Measurements from ENCODE around the gene BCL2L2. TPM values are rescaled to one million over a fixed set of nuclear protein-coding genes. Genes with fewer than 3 reads are reported as not detected.
A peak's percentile ranks its signal among the peaks of the same experiment; 100 is the strongest.

BCL2L2 gene
- total and polyA plus RNA-seq, 9 of the 15 experiments (the other 6 are each of a cell fraction or from before 2014, with no cell fraction given) = 2.6 to 32.5 (median 14.7) TPM

DNA sequence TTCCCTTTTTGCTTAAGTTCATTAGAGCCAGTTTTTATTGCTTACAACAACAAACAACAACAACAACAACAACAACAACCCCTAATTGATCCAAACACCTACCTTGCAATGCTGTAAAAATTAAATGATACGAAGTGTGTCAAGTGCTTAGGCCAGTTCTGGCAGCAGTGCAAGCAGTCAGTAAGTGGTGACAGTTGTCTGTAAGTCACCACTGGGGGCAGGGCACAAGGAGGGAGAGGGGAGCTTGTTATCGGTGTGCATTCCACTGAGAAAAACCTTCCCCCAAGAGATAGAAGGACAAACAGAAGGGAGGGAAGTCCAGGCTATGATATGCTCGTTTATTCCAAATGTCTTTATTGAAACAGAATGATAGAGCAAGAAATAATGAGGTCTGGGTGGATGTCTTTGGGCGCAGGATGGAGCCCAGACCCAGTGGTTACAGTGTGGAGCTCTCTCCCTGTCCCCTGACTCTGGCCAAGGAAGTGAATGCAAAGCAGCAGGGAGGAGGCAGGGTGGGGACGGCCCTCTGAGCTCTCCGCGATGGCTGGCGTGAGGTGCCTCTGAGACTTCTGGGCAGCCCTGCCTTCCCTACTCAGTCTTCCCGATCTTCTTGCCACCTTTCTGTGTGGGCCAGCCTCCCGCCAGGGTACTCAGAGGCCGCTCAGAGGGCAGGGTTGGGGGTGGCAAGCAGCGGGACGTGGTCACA lies 39.5 kb downstream of the BCL2L2 start (continued):
- TF ChIP-seq, protein P1, sequence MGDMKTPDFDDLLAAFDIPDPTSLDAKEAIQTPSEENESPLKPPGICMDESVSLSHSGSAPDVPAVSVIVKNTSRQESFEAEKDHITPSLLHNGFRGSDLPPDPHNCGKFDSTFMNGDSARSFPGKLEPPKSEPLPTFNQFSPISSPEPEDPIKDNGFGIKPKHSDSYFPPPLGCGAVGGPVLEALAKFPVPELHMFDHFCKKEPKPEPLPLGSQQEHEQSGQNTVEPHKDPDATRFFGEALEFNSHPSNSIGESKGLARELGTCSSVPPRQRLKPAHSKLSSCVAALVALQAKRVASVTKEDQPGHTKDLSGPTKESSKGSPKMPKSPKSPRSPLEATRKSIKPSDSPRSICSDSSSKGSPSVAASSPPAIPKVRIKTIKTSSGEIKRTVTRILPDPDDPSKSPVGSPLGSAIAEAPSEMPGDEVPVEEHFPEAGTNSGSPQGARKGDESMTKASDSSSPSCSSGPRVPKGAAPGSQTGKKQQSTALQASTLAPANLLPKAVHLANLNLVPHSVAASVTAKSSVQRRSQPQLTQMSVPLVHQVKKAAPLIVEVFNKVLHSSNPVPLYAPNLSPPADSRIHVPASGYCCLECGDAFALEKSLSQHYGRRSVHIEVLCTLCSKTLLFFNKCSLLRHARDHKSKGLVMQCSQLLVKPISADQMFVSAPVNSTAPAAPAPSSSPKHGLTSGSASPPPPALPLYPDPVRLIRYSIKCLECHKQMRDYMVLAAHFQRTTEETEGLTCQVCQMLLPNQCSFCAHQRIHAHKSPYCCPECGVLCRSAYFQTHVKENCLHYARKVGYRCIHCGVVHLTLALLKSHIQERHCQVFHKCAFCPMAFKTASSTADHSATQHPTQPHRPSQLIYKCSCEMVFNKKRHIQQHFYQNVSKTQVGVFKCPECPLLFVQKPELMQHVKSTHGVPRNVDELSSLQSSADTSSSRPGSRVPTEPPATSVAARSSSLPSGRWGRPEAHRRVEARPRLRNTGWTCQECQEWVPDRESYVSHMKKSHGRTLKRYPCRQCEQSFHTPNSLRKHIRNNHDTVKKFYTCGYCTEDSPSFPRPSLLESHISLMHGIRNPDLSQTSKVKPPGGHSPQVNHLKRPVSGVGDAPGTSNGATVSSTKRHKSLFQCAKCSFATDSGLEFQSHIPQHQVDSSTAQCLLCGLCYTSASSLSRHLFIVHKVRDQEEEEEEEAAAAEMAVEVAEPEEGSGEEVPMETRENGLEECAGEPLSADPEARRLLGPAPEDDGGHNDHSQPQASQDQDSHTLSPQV (IDR thresholded peaks at IDR 0.05) = no peak
- TF ChIP-seq ZKSCAN8 (CRISPR knock-in tag; IDR thresholded peaks at IDR 0.05) = no peak
- no peak for TF ChIP-seq RCOR1 (IDR thresholded peaks at IDR 0.05; ENCODE audit: borderline replicate concordance in 1 of 2, low read depth in 2 of 2, low read length in 2 of 2)
- TF ChIP-seq ZNF584 (CRISPR knock-in tag; IDR thresholded peaks at IDR 0.05; ENCODE audit: low read depth) = no peak
- no peak for TF ChIP-seq ETV6 (IDR thresholded peaks at IDR 0.05; ENCODE audit: borderline replicate concordance in 1 of 2, low read depth in 2 of 2, low read length in 1 of 2)
- no peak for TF ChIP-seq ETV6 (CRISPR knock-in tag; IDR thresholded peaks at IDR 0.05; ENCODE audit: borderline replicate concordance)
- no peak for TF ChIP-seq ZNF79 (CRISPR knock-in tag; IDR thresholded peaks at IDR 0.05; ENCODE audit: low read depth)
- TF ChIP-seq CSDE1 (IDR thresholded peaks at IDR 0.05) = no peak
- TF ChIP-seq, protein P2, sequence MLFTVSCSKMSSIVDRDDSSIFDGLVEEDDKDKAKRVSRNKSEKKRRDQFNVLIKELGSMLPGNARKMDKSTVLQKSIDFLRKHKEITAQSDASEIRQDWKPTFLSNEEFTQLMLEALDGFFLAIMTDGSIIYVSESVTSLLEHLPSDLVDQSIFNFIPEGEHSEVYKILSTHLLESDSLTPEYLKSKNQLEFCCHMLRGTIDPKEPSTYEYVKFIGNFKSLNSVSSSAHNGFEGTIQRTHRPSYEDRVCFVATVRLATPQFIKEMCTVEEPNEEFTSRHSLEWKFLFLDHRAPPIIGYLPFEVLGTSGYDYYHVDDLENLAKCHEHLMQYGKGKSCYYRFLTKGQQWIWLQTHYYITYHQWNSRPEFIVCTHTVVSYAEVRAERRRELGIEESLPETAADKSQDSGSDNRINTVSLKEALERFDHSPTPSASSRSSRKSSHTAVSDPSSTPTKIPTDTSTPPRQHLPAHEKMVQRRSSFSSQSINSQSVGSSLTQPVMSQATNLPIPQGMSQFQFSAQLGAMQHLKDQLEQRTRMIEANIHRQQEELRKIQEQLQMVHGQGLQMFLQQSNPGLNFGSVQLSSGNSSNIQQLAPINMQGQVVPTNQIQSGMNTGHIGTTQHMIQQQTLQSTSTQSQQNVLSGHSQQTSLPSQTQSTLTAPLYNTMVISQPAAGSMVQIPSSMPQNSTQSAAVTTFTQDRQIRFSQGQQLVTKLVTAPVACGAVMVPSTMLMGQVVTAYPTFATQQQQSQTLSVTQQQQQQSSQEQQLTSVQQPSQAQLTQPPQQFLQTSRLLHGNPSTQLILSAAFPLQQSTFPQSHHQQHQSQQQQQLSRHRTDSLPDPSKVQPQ (CRISPR knock-in tag; IDR thresholded peaks at IDR 0.05; ENCODE audit: borderline replicate concordance) = no peak
- TF ChIP-seq, protein P3, sequence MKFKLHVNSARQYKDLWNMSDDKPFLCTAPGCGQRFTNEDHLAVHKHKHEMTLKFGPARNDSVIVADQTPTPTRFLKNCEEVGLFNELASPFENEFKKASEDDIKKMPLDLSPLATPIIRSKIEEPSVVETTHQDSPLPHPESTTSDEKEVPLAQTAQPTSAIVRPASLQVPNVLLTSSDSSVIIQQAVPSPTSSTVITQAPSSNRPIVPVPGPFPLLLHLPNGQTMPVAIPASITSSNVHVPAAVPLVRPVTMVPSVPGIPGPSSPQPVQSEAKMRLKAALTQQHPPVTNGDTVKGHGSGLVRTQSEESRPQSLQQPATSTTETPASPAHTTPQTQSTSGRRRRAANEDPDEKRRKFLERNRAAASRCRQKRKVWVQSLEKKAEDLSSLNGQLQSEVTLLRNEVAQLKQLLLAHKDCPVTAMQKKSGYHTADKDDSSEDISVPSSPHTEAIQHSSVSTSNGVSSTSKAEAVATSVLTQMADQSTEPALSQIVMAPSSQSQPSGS (CRISPR knock-in tag; IDR thresholded peaks at IDR 0.05) = no peak
- TF ChIP-seq POLR3G (IDR thresholded peaks at IDR 0.05; ENCODE audit: extremely low read depth, insufficient read length, insufficient replicate concordance) = no peak
- TF ChIP-seq GABPB2 (CRISPR knock-in tag; conservative IDR thresholded peaks at IDR 0.05) = no peak
- TF ChIP-seq, protein P4, sequence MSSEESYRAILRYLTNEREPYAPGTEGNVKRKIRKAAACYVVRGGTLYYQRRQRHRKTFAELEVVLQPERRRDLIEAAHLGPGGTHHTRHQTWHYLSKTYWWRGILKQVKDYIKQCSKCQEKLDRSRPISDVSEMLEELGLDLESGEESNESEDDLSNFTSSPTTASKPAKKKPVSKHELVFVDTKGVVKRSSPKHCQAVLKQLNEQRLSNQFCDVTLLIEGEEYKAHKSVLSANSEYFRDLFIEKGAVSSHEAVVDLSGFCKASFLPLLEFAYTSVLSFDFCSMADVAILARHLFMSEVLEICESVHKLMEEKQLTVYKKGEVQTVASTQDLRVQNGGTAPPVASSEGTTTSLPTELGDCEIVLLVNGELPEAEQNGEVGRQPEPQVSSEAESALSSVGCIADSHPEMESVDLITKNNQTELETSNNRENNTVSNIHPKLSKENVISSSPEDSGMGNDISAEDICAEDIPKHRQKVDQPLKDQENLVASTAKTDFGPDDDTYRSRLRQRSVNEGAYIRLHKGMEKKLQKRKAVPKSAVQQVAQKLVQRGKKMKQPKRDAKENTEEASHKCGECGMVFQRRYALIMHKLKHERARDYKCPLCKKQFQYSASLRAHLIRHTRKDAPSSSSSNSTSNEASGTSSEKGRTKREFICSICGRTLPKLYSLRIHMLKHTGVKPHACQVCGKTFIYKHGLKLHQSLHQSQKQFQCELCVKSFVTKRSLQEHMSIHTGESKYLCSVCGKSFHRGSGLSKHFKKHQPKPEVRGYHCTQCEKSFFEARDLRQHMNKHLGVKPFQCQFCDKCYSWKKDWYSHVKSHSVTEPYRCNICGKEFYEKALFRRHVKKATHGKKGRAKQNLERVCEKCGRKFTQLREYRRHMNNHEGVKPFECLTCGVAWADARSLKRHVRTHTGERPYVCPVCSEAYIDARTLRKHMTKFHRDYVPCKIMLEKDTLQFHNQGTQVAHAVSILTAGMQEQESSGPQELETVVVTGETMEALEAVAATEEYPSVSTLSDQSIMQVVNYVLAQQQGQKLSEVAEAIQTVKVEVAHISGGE (CRISPR knock-in tag; IDR thresholded peaks at IDR 0.05) = peak in 1 of 3 experiments; percentile 16; a peak in 1 of 6 replicates

All from K562 (cell line).